ENCODE data around the gene PLEKHN1.

The PLEKHN1 gene

DNA sequence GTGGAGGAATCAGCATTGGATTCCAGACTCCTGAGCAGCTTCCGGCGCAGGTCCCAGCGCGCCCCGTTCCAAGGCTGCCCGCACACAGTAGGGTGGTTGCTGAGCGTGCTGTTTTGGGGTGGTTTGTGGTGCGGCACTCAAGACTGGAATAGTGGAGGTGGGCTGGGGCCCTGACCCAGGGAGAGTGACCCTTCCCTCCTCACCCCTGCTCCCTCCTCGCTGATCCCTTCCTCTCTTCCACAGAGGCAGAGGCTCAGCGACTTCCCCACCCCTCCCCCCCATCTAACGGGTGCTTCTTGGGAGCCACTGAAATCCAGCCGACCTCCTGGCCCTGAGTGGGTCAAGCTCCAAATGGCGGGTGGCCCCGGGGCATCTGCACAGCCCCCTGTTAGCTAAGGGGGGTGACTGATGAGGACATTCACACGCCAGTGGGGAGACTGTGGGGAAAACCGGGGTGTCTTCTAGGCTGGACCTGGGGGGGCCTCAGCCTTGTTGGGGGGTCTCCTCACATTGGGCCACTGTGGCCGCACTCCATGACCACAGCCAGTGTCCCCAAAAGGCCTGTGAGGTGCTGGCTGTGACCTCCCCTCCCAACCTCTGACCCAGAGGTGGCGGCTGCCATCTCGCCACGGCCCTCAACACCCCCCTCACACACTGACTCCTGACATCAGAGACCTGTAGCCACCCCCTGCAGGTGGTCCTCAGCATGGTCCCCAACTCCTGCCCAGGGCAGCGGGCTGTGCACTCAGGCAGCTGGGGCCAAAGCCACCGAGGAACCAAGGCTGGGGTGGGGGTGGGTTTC is 37.5 kb downstream of the PLEKHN1 start:
- H3K27ac ChIP-seq (ENCODE audit: low read length), result no peak overlapping the region
- no peak overlapping the region for H3K9ac ChIP-seq (ENCODE audit: low read length)
- no peaks in the 10 kb centered on the region for H4K20me1 ChIP-seq (ENCODE audit: insufficient read depth, low read length)
- H3K4me3 ChIP-seq (ENCODE audit: low read length), result no peak overlapping the region
- no peak overlapping the region for H3K4me2 ChIP-seq (ENCODE audit: low read length)
- peaks cover 29% of the 10 kb centered on the region for H3K27me3 ChIP-seq (ENCODE audit: low read depth, low read length)
- H3K36me3 ChIP-seq (replicated peaks; ENCODE audit: low read depth, low read length), result no peaks in the 10 kb centered on the region
- H2AFZ ChIP-seq (ENCODE audit: low read depth, low read length), result no peak overlapping the region
- no peaks in the 10 kb centered on the region for H3K9me3 ChIP-seq (ENCODE audit: insufficient read depth, low read length)
- peaks cover 3% of the 10 kb centered on the region; the same call in 1 of the 2 replicates for H3K4me1 ChIP-seq (ENCODE audit: low read length)
- no peaks in the 10 kb centered on the region for H3K79me2 ChIP-seq (ENCODE audit: low read length)
- TF ChIP-seq EZH2phosphoT487 (IDR thresholded peaks at IDR 0.05; ENCODE audit: low read depth), result no peak
- TF ChIP-seq, protein P1, sequence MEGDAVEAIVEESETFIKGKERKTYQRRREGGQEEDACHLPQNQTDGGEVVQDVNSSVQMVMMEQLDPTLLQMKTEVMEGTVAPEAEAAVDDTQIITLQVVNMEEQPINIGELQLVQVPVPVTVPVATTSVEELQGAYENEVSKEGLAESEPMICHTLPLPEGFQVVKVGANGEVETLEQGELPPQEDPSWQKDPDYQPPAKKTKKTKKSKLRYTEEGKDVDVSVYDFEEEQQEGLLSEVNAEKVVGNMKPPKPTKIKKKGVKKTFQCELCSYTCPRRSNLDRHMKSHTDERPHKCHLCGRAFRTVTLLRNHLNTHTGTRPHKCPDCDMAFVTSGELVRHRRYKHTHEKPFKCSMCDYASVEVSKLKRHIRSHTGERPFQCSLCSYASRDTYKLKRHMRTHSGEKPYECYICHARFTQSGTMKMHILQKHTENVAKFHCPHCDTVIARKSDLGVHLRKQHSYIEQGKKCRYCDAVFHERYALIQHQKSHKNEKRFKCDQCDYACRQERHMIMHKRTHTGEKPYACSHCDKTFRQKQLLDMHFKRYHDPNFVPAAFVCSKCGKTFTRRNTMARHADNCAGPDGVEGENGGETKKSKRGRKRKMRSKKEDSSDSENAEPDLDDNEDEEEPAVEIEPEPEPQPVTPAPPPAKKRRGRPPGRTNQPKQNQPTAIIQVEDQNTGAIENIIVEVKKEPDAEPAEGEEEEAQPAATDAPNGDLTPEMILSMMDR (IDR thresholded peaks at IDR 0.05; ENCODE audit: low read depth, low read length), result no peak

DNA sequence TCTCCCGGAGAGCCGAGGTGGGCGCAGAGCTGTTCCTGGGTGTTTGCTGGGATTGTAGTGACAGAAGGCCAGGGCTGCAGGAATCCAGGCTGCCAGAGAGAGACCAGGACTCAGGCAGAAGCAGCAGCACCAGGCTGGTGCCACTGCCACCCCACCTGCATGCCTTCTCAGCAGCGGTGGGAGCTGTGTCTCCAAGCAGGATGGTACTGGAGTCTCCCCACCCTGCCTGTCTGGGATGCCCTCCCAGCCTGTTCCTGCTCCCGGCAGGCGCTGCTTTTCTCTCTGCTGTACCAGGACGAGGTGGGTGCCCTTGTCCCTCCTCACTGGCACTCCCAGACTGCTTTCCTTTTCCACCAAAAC is 38.1 kb downstream of the PLEKHN1 start:
- Histone ChIP-seq H3K79me2 (ENCODE audit: low read length) (no peaks in the 10 kb centered on the region), H3K4me3 (ENCODE audit: low read length) (no peak overlapping the region), H3K4me2 (ENCODE audit: low read length) (no peak overlapping the region), H3K9ac (ENCODE audit: low read length) (no peak overlapping the region), H3K27me3 (ENCODE audit: low read depth, low read length) (peaks cover 29% of the 10 kb centered on the region), H2AFZ (ENCODE audit: low read depth, low read length) (no peak overlapping the region), H3K27ac (ENCODE audit: low read length) (no peak overlapping the region), H3K4me1 (ENCODE audit: low read length) (peaks cover 3% of the 10 kb centered on the region; the same call in 1 of the 2 replicates), H3K9me3 (ENCODE audit: insufficient read depth, low read length) (no peaks in the 10 kb centered on the region), H4K20me1 (ENCODE audit: insufficient read depth, low read length) (no peaks in the 10 kb centered on the region), H3K36me3 (replicated peaks; ENCODE audit: low read depth, low read length) (no peaks in the 10 kb centered on the region)
- TF ChIP-seq EZH2phosphoT487 (IDR thresholded peaks at IDR 0.05; ENCODE audit: low read depth), result no peak

DNA sequence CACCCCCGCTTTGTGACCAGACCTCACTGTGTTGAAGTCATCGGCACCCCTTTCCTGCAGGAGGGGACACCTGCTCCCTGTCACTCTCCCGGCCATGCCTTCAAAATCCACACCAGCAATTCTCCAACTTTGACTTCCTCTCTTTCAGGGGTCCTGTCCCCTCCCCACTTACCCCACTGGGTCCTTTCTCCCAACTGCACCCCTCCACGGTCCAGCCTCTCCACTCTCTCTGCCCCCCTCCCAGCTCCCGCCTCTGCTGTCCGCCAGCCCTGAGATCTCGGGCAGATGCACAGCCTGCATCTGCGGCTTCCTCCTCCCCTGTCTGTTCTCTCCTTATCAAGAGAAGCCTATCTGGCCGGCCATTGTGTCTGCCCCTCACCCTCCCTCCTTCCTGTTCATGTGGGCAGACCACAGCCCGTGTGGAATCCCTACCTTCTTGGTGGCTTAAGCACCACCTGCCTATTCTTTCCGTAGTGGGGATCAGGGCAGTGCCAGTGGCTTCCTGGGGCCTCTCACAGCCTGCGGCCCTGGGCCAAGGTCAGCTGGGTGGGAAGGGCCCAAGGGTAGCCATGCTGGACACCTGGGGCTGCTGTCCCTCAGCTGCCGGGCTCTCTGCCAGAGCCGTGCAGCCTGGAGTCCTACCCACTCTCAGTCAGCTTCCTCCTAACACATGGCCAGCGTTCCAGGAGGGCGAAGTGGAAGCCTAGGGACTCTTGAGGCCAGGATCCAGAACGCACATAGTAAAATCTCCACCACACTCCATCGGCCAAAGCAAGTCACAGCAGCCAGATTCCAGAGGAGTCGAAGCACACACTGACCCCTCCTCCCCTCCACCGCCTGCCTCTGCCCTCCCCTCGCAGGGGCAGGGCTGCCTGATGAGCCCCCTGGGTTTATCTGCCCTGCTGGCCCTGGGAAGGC is 38.8 kb downstream of the PLEKHN1 start:
- no peaks in the 10 kb centered on the region for H4K20me1 ChIP-seq (ENCODE audit: insufficient read depth, low read length)
- H3K9me3 ChIP-seq (ENCODE audit: insufficient read depth, low read length), result no peaks in the 10 kb centered on the region
- peaks cover 3% of the 10 kb centered on the region; the same call in 1 of the 2 replicates for H3K4me1 ChIP-seq (ENCODE audit: low read length)
- H3K9ac ChIP-seq (ENCODE audit: low read length), result no peak overlapping the region
- no peaks in the 10 kb centered on the region for H3K36me3 ChIP-seq (replicated peaks; ENCODE audit: low read depth, low read length)
- no peak overlapping the region for H2AFZ ChIP-seq (ENCODE audit: low read depth, low read length)
- H3K27me3 ChIP-seq (ENCODE audit: low read depth, low read length), result peaks cover 29% of the 10 kb centered on the region
- H3K4me2 ChIP-seq (ENCODE audit: low read length), result no peak overlapping the region
- H3K4me3 ChIP-seq (ENCODE audit: low read length), result no peak overlapping the region
- no peak for TF ChIP-seq EZH2phosphoT487 (IDR thresholded peaks at IDR 0.05; ENCODE audit: low read depth)
- TF ChIP-seq, protein P1 (IDR thresholded peaks at IDR 0.05; ENCODE audit: low read depth, low read length), result no peak
- H3K79me2 ChIP-seq (ENCODE audit: low read length), result no peaks in the 10 kb centered on the region
- H3K27ac ChIP-seq (ENCODE audit: low read length), result no peak overlapping the region

GRCh38 chr1:1005774-1006304 is 39.6 kb downstream of the PLEKHN1 start:
- Histone ChIP-seq H3K4me2 (ENCODE audit: low read length) (no peak overlapping the region), H3K36me3 (replicated peaks; ENCODE audit: low read depth, low read length) (no peaks in the 10 kb centered on the region), H3K79me2 (ENCODE audit: low read length) (no peaks in the 10 kb centered on the region), H3K4me1 (ENCODE audit: low read length) (peaks cover 3% of the 10 kb centered on the region; the same call in 1 of the 2 replicates), H2AFZ (ENCODE audit: low read depth, low read length) (no peak overlapping the region), H3K27ac (ENCODE audit: low read length) (no peak overlapping the region), H3K4me3 (ENCODE audit: low read length) (no peak overlapping the region), H3K9me3 (ENCODE audit: insufficient read depth, low read length) (no peaks in the 10 kb centered on the region), H3K27me3 (ENCODE audit: low read depth, low read length) (peaks cover 29% of the 10 kb centered on the region), H3K9ac (ENCODE audit: low read length) (no peak overlapping the region), H4K20me1 (ENCODE audit: insufficient read depth, low read length) (no peaks in the 10 kb centered on the region)
- TF ChIP-seq, protein P1 (IDR thresholded peaks at IDR 0.05; ENCODE audit: low read depth, low read length), result no peak
- no peak for TF ChIP-seq EZH2phosphoT487 (IDR thresholded peaks at IDR 0.05; ENCODE audit: low read depth)

Data from OCI-LY3 (cell line).